CD4-positive, alpha-beta T cell treated with Interleukin-21 for 1 hour (primary cell): Measurements from ENCODE around the gene SRMS.

ENCODE experiments used
- DNase-seq: peaks from one replicate; pipeline ENCODE4 v3.0.0-alpha.2; 2020

The SRMS gene

GRCh38 chr20:63565021-63565698 lies 17.6 kb upstream of the SRMS start:
- DNase-seq, result no peak

GRCh38 chr20:63564036-63564810 lies 16.7 kb upstream of the SRMS start:
- no peak for DNase-seq

DNA sequence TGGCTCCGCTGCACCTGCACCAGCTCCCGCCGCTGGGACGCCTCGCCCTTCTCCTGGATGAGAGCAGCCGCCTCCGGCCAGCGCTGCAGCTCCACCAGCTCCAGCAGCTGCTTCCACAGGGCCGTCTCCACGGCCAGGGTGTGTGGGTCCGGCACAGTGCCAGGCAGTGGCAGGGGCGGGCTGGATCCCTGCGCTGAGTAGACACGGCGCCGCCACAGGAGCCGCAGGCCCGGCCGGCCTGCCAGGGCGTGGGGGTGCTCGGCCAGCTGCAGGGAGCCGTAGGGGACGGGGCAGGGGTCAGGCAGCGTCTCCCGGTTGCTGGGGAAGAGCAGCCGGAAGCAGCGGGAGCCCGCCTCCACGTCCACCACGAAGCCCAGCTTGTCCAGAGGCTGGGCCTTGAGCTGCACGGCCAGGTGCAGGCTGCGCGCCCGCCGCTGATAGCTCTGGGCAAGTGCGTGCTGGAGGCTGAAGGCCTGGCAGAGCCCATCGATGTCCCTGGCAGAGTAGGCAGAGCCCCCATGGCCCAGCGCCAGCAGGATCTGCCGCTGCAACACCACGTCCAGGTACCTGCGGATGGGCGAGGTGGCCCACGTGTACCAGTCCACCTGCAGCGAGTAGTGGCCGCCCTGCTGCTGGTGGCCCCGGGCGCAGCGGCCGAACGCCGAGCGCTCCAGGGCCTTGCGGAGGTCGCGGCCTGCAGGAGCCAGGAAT lies 15.8 kb upstream of the SRMS start:
- DNase-seq, result no peak

GRCh38 chr20:63562461-63563224 lies 15.1 kb upstream of the SRMS start:
- DNase-seq, result no peak

GRCh38 chr20:63561624-63562396 lies 14.3 kb upstream of the SRMS start:
- no peak for DNase-seq

- DNase-seq, result no peak
These were observed 13.5 kb upstream of the SRMS start for GRCh38 chr20:63560856-63561609.

DNA sequence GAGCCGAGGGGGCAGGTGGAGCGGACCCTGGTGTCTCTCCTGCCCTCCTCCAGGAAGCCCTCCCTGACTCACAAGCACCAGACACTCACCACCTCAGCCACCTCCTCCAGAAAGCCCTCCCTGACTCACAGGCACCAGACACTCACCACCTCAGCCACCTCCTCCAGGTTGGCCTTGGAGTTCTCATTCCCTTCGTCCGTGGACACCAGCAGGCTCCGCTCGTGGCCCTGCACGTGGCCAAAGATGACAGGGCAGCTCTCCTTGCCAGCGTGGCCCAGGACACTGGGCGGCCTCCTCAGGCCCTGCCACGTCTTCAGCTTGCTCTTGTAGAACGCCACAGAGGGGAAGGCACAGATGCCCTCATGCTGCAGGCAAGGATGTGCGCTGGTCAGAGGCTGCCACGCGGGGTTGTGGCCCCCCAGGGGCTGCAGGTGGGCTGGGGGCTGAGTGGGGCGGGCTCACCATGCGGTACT lies 12.8 kb upstream of the SRMS start:
- no peak for DNase-seq

DNA sequence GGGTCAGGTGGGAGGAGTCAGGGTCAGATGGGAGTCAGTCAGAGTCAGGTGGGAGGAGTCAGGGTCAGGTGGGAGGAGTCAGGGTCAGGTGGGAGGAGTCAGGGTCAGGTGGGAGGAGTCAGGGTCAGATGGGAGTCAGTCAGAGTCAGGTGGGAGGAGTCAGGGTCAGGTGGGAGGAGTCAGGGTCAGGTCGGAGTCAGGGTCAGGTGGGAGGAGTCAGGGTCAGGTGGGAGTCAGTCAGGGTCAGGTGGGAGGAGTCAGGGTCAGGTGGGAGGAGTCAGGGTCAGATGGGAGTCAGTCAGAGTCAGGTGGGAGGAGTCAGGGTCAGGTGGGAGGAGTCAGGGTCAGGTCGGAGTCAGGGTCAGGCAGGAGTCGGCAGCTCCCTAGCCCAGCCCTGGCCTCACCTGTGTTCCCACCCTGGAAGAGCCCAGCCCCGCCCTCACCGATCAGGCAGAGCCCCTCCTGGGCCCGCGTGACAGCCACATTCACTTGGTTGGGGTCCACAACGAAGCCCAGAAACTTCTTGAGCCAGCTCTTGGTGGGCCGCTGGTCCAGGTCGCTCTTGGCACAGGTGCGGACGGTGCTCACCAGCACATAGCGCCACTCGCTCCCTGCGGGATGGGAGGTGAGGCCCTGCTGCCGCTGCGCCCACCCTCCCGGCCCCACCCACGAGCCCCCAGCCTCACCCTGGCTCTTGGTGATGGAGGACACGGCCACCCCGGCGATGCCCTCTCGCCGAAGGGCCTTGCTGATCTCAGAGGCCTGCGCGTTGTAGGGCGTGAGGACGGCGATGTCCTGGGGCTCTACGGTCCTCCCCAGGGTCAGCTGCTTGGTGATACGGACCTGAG lies 12.2 kb upstream of the SRMS start:
- peak; percentile 73 for DNase-seq

DNA sequence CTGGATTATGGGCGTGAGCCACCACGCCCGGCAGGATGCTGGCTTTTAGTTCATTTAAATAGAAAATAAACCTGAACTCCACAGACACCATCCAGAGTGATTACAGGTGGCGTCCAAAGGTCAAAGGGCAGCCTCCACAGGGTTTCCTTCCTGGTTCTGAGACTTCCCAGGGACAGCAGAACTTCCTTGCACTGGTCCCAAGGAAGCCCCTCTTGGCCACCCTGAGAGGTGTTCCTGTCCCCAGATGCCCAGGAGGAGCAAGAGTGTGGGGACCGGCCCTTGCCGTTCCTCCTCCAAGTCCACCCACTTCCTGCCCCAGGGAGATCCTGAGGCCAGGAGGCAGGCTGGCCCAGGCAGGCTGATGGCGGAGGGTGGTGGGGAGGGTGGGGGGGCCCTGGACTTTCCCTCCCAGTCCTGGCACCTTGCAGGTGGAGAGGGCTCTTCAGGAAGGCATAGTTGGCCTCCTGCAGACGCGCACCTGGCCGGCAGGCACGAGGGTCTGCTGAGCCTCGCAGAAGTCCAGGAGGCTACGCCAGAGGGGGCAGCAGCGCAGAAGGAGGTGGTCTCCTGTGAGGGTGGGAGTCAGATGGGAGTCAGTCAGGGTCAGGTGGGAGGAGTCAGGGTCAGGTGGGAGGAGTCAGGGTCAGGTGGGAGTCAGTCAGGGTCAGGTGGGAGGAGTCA lies 11.4 kb upstream of the SRMS start:
- no peak for DNase-seq

DNA sequence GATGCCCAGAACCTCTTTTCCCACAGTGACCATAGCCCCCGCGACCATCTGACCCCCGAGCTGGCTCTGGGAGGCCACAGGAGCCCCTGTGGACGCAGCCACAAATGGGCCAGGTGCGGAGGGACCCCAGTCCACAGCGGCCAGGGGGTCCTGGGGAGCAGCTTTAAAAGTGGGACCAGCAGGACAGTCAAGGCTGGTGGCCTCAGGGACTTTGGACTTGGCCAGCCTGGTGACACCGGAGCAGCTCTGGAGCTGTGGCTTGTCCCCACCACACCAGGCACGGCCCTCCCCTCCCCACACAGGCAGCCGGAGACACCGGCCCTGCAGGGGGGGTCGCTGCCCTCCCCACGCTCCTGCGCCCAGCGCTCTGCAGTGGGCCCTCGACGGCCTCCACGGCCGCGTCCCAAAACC lies 9.9 kb upstream of the SRMS start:
- no peak for DNase-seq

DNA sequence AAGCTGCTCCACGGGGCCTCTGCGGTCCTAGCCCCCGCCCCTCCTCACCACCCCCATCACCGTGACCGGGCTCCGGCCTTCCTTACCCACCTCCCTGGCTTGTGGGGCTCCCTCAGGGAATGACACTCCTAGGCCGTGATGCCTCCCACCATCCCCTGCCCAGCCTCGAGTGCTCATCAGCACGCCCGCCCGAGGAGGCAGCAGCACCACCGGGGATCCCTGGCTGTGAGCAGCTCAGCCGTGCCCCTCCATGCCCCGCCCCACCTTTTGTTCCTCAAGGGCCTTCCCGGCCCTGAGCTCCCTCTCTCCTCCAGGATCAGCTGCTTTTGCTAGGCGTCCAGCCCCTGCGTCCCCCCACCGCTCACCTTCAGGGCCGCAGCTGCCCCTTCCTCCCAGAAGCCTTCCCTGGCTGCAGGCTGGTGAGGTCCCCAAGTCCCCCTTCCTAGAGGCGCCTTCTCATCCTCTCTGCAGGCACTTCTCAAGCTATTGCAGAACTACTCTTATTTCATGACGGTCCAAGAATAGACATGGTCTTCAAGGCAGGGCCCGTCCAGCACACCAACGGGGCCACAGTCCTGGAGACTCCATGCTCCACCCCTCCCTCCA lies 9.4 kb upstream of the SRMS start:
- DNase-seq, result no peak

- no peak for DNase-seq
These were observed 8.3 kb upstream of the SRMS start for GRCh38 chr20:63555661-63556381.

DNA sequence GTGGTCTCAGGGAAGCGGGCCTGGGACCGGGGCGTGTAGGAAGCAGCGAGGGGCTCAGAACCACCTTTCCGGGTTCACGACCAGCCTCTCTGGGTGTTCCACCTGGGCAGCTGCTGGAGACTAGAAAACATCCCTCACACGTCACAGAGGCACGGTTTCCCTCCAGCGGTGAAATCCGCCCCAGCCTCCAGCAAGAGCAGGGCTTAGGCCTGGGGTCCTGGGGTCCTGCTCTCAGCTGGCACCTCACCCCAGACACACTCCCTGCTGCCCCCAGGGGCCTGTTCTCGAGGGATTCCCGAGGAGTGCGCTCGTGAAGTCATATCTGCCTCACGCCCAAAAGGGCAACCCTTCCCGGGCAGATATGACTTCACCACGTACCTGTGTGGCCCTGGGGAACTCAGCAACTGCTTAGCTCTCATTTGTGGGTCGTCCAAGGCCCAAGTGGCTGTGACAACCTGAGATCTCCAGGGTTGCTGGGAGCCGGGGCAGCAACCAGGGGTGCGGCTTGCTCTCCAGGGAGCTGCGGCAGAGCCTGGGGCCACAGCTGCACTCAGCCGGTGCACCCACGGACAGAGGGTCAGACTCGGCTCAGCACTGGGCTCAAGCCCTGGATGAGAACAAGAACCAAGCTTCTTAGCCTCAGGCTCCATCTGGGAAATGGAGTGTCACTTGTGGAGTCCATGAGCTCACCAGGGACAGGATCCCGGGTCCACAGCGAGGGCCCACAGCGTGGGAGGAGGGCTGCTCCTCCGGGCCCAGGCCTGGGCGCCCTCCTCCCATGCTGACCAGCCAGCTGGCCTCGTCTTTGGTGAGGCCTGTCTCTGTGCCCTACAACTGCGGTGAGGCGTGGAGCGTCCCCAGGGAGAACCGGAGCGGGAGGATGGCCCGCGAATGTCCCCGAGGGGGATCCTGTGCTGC lies 7.1 kb upstream of the SRMS start:
- no peak for DNase-seq

- DNase-seq, result peak; percentile 66
These were observed 6.4 kb upstream of the SRMS start, which contains the start of gene FNDC11 for GRCh38 chr20:63553933-63554290. Gene FNDC11, plus strand, starts transcription at chr20:63554159. Its CDS starts 1,505 bp downstream, at chr20:63555664.

DNA sequence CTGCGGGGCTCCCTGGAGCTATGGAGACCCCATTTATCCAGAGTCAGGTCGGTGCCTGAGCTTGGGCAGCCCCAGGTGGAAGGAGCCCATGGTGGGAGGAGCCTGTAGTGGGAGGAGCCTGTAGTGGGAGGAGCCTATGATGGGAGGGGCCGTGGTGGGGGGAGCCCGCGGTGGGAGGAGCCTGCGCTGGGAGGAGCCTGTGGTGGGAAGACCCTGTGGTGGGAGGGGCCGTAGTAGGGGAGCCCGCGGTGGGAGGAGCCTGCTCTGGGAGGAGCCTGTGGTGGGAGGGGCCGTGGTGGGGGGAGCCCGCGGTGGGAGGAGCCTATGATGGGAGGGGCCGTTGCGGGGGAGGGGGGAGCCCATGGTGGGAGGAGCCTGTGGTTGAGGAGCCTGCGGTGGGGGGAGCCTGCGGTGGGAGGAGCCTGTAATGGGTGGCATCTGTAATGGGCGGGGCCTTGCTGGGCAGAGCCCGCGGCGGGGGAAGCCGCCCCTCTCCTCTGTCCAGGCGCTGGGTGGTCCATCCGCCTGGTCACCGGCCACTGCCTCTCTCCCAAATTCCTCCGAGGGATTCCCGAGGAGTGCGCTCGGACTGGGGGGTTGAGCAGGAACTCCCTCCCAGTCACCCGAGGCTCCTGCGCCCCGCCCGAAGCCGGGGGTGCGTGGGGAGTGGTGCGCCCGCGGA lies 5.8 kb upstream of the SRMS start:
- peak; percentile 91 for DNase-seq

DNA sequence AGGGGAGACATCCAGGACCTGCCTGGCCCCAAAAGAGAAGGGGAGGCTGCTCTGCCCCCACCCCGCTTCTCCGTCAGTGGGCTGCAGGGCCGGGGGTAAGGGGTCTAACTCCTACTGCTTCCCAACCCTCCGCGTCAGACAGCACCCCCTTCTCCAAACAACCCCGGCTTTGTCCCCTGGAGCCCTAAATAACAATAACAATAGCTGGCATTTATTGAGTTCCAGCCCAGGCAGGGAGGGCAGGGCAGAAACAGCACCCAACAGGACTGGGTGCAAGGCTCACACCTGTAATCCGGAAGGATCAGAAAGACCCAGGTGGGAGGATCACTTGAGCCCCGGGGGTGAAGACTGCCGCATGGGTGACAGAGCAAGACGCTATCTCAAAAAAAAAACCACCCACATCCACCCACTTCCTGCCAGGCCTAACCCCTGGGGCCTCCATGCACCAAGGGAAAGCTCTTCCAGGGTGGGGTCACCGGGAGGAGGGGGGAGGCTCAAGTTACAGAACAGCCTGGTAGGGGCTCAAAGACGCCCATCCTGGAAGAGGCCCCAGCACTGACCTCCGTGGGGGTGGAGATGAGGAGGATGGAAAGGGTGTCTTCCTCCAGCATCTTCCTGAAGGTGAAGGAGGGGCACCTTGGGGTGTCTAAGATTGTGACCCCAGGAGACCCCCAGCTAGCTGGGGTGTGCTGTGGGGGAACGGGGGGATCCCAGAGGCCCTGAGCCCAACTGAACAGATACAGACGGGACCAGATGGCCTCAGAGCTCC lies 5.1 kb upstream of the SRMS start:
- peak; percentile 72 for DNase-seq
